Mesangial cell (primary cell): ENCODE results near the gene HNRNPU. TPM values are rescaled to one million over a fixed set of nuclear protein-coding genes. Genes with fewer than 3 reads are reported as not detected.

ENCODE experiments used
- total RNA-seq: library from RNA; depleted of rRNA; stranded (reverse); fragments of >200 nt; gene quantifications from 2 replicates; pipeline ENCODE4 v1.2.3, GENCODE V29; 2015

The HNRNPU gene
- 125 and 173 TPM in 2 replicates for total RNA-seq

DNA sequence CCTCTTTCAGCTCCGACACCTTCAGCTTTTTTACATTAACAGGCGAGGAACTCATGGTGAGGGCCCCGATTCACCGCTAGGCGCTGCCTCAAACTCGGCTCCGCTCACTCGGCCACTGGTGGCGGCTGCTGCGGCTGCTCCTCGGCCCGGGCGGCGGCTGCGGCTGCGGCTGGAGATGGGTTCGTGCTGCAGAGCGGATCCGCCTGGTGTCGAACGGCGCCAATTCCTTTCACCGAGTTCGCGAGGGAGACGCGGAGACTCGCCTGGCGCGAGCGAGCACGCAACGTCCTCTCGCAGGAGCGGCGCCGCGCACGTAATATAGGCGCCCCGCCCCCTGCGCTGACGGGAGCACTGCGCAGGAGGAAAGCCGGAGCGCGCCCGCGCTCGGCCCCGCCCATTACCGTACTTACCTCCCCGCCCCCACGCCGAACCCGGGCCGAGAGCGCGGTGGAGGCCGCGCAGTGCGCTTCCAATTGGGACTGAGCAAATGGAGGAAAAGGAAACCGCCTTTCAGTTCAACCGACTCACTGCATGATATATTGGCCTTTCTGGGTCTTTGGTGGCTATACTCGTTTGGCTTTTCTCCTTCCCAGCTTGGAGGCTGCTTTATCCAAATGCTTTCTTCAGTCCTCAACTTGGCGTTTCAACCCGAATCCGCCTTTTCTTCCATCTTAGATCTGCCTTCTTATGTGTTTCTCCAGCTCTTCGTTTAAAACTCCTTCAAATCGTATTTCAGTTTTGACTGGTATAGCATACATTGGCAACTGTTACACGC, at the start of gene HNRNPU:
Gene HNRNPU, minus strand, starts transcription at position 291 of the 775 bp plus-strand sequence. Its CDS starts 236 bp downstream, at position 55.

GRCh38 chr1:244835276-244836134, 28.8 kb downstream of the HNRNPU start, which contains the start of gene COX20:
COX20 (plus strand) TSS chr1:244835658; CDS start chr1:244835715, 57 bp downstream.

Other genes starting within 250 kb of the HNRNPU start
- 35.9 and 38.3 TPM in 2 replicates for gene DESI2, start 211.4 kb downstream of the HNRNPU start, total RNA-seq
- 11.4 and 11.7 TPM in 2 replicates for gene COX20, start 28.9 kb downstream of the HNRNPU start, total RNA-seq